ENCODE data around the gene SIK2. TPM values are rescaled to one million over a fixed set of nuclear protein-coding genes. Genes with fewer than 3 reads are reported as not detected.

SIK2 gene
- polyA plus RNA-seq, 1 donor from 2014 or later, result 9.0 TPM

GRCh38 chr11:111635706-111636045 lies 33.4 kb downstream of the SIK2 start:
- no peaks in the 10 kb centered on the region for H3K9me2 ChIP-seq (ENCODE audit: insufficient read depth, low read length)
- no peaks in the 10 kb centered on the region for H3K27me3 ChIP-seq (ENCODE audit: insufficient read depth, low read depth, low read length)
- H4K20me1 ChIP-seq (ENCODE audit: insufficient read depth), result no peaks in the 10 kb centered on the region
- peak overlapping the region; percentile 6 for H3K4me2 ChIP-seq (ENCODE audit: low read length)
- H3K27ac ChIP-seq (ENCODE audit: low read length), result peak overlapping the region; percentile 37
- no peaks in the 10 kb centered on the region for H3K36me3 ChIP-seq (ENCODE audit: insufficient read depth, low read length)
- H3K4me3 ChIP-seq (ENCODE audit: low read length), result peak overlapping the region; percentile 33
- TF ChIP-seq RAD21 (conservative IDR thresholded peaks at IDR 0.05), result no peak
- TF ChIP-seq, protein P1, sequence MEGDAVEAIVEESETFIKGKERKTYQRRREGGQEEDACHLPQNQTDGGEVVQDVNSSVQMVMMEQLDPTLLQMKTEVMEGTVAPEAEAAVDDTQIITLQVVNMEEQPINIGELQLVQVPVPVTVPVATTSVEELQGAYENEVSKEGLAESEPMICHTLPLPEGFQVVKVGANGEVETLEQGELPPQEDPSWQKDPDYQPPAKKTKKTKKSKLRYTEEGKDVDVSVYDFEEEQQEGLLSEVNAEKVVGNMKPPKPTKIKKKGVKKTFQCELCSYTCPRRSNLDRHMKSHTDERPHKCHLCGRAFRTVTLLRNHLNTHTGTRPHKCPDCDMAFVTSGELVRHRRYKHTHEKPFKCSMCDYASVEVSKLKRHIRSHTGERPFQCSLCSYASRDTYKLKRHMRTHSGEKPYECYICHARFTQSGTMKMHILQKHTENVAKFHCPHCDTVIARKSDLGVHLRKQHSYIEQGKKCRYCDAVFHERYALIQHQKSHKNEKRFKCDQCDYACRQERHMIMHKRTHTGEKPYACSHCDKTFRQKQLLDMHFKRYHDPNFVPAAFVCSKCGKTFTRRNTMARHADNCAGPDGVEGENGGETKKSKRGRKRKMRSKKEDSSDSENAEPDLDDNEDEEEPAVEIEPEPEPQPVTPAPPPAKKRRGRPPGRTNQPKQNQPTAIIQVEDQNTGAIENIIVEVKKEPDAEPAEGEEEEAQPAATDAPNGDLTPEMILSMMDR (IDR thresholded peaks at IDR 0.05; ENCODE audit: poor library complexity, severe bottlenecking), result no peak
- TF ChIP-seq EZH2 (IDR thresholded peaks at IDR 0.05; ENCODE audit: borderline replicate concordance, insufficient read depth, low read length, poor library complexity, severe bottlenecking), result no peak
- peak; percentile 26 for TF ChIP-seq POLR2AphosphoS5 (IDR thresholded peaks at IDR 0.05)
- peak; percentile 62 for TF ChIP-seq EP300 (conservative IDR thresholded peaks at IDR 0.05; ENCODE audit: poor library complexity, severe bottlenecking)
- no peak for TF ChIP-seq TAF1 (IDR thresholded peaks at IDR 0.05; ENCODE audit: low read depth)
- TF ChIP-seq REST (IDR thresholded peaks at IDR 0.05; ENCODE audit: borderline replicate concordance), result no peak
- TF ChIP-seq MXI1 (conservative IDR thresholded peaks at IDR 0.05; ENCODE audit: poor library complexity, severe bottlenecking), result no peak
- no peak for TF ChIP-seq SMC3 (conservative IDR thresholded peaks at IDR 0.05; ENCODE audit: poor library complexity)
- no peaks in the 10 kb centered on the region for H3F3A ChIP-seq (ENCODE audit: insufficient read depth, low read length, poor library complexity, severe bottlenecking)
- peak overlapping the region; percentile 14 for H3K9ac ChIP-seq (ENCODE audit: low read length)
- H3K9me3 ChIP-seq (ENCODE audit: low read length), result no peaks in the 10 kb centered on the region
- H3K79me2 ChIP-seq (replicated peaks; ENCODE audit: insufficient read depth, low read length), result no peaks in the 10 kb centered on the region
- no peak overlapping the region for H2AFZ ChIP-seq (ENCODE audit: low read depth, low read length)

DNA sequence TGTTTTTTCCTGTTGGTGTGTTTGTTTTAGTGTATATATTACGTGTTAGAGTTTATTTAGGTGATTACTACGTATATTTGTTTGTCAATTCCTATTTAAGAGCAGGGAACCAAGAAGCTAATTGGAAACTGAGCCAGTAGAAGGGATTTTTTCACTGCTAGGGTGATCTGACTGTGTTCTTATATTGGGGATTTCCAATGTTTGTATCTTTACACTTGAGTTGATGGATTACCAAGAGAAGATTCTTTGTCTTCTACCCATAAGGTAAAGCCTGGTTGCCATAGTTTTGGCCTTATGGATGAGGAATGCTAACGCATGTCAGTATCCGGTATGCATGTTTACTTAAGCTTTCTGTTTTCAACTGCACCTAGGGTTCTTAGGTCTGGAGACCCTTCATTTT lies 35.6 kb downstream of the SIK2 start:
- no peaks in the 10 kb centered on the region for H3K27me3 ChIP-seq (ENCODE audit: insufficient read depth, low read depth, low read length)
- no peak overlapping the region for H3K4me2 ChIP-seq (ENCODE audit: low read length)
- no peaks in the 10 kb centered on the region for H3K36me3 ChIP-seq (ENCODE audit: insufficient read depth, low read length)
- H3K27ac ChIP-seq (ENCODE audit: low read length), result no peak overlapping the region
- no peak overlapping the region for H3K4me3 ChIP-seq (ENCODE audit: low read length)
- TF ChIP-seq REST (IDR thresholded peaks at IDR 0.05; ENCODE audit: borderline replicate concordance), result no peak
- no peak for TF ChIP-seq SMC3 (conservative IDR thresholded peaks at IDR 0.05; ENCODE audit: poor library complexity)
- TF ChIP-seq MXI1 (conservative IDR thresholded peaks at IDR 0.05; ENCODE audit: poor library complexity, severe bottlenecking), result no peak
- TF ChIP-seq, protein P1 (IDR thresholded peaks at IDR 0.05; ENCODE audit: poor library complexity, severe bottlenecking), result no peak
- TF ChIP-seq EZH2 (IDR thresholded peaks at IDR 0.05; ENCODE audit: borderline replicate concordance, insufficient read depth, low read length, poor library complexity, severe bottlenecking), result no peak
- TF ChIP-seq EP300 (conservative IDR thresholded peaks at IDR 0.05; ENCODE audit: poor library complexity, severe bottlenecking), result no peak
- TF ChIP-seq TAF1 (IDR thresholded peaks at IDR 0.05; ENCODE audit: low read depth), result no peak
- no peak for TF ChIP-seq RAD21 (conservative IDR thresholded peaks at IDR 0.05)
- TF ChIP-seq POLR2AphosphoS5 (IDR thresholded peaks at IDR 0.05), result no peak
- H2AFZ ChIP-seq (ENCODE audit: low read depth, low read length), result no peak overlapping the region
- no peaks in the 10 kb centered on the region for H3K9me3 ChIP-seq (ENCODE audit: low read length)
- no peak overlapping the region for H3K9ac ChIP-seq (ENCODE audit: low read length)
- H4K20me1 ChIP-seq (ENCODE audit: insufficient read depth), result no peaks in the 10 kb centered on the region
- H3K79me2 ChIP-seq (replicated peaks; ENCODE audit: insufficient read depth, low read length), result no peaks in the 10 kb centered on the region
- no peaks in the 10 kb centered on the region for H3F3A ChIP-seq (ENCODE audit: insufficient read depth, low read length, poor library complexity, severe bottlenecking)
- H3K9me2 ChIP-seq (ENCODE audit: insufficient read depth, low read length), result no peaks in the 10 kb centered on the region

Measured in neural cell (in vitro differentiated cells).